LHCN-M2 (cell line): Measurements from ENCODE around the gene SH3BP5. TPM values are rescaled to one million over a fixed set of nuclear protein-coding genes. Genes with fewer than 3 reads are reported as not detected.

Experiments
- DNase-seq: peaks from one replicate; pipeline ENCODE4 v3.0.0-alpha.2; 2012; ENCODE audit warnings: low read depth
- total RNA-seq: library from RNA; depleted of rRNA; stranded (reverse); fragments of >200 nt; gene quantifications from 2 replicates; pipeline ENCODE4 v1.2.3, GENCODE V29; 2014; rRNA removed

Gene SH3BP5
- total RNA-seq, 1 experiment from 2014 or later, result 8.4 TPM

GRCh38 chr3:15206662-15207576, 125.5 kb downstream of the SH3BP5 start:
- peak; percentile 31 for DNase-seq

GRCh38 chr3:15205934-15206661, 126.3 kb downstream of the SH3BP5 start, which contains the start of gene CAPN7:
TSS of gene CAPN7 (plus strand) at chr3:15206246. CDS start at chr3:15206496, 250 bp downstream.
- DNase-seq, result peak; percentile 91

- DNase-seq, result no peak
Observed at GRCh38 chr3:15205482-15205933, 126.9 kb downstream of the SH3BP5 start.

Other genes starting within 250 kb of the SH3BP5 start
- 18.7 and 25.3 TPM in 2 replicates for gene RBSN, start 233.4 kb downstream of the SH3BP5 start, total RNA-seq
- gene CAPN7, start 126.3 kb downstream of the SH3BP5 start, total RNA-seq, result 22.1 and 26.6 TPM in 2 replicates
- gene METTL6, start 95.0 kb upstream of the SH3BP5 start, total RNA-seq, result 26.5 and 26.9 TPM in 2 replicates
- 17.6 and 20.3 TPM in 2 replicates for gene EAF1, start 95.0 kb upstream of the SH3BP5 start, total RNA-seq
- 0.13 and 0.40 TPM in 2 replicates for gene COLQ, start 189.1 kb upstream of the SH3BP5 start, total RNA-seq